NCI-H1048 (cell line): ENCODE data around the gene TNS4.
"Not testable (repeated sequence)": the region's sequence is repeated elsewhere in the genome, so short reads cannot be mapped to it uniquely, and the experiment has no call there.

Experiments
- DNase-seq: peaks from one replicate; lab custom pipeline; 2025; lab: John Stamatoyannopoulos, UW

Gene TNS4

GRCh38 chr17:40501499-40501911, at the start of gene TNS4:
Gene TNS4 (minus strand): TSS chr17:40501623. CDS start chr17:40496425, 5,198 bp downstream.
- no peak for DNase-seq

- DNase-seq, result no peak
Observed at GRCh38 chr17:40550608-40551007, 49.2 kb upstream of the TNS4 start.

- DNase-seq, result no peak
Observed at GRCh38 chr17:40548982-40549685, 47.7 kb upstream of the TNS4 start.

GRCh38 chr17:40548491-40548981, 47.1 kb upstream of the TNS4 start:
- no peak for DNase-seq

- no peak for DNase-seq
Observed at GRCh38 chr17:40547785-40548478, 46.5 kb upstream of the TNS4 start.

- no peak for DNase-seq
Observed at GRCh38 chr17:40547079-40547784, 45.8 kb upstream of the TNS4 start.

- DNase-seq, result not testable (repeated sequence)
Observed at GRCh38 chr17:40546497-40546896, 45.1 kb upstream of the TNS4 start.

GRCh38 chr17:40545660-40546059, 44.2 kb upstream of the TNS4 start:
- no peak for DNase-seq

GRCh38 chr17:40542558-40543411, 41.4 kb upstream of the TNS4 start:
- no peak for DNase-seq

GRCh38 chr17:40541873-40542557, 40.6 kb upstream of the TNS4 start:
- DNase-seq, result no peak

GRCh38 chr17:40541060-40541872, 39.8 kb upstream of the TNS4 start:
- no peak for DNase-seq

GRCh38 chr17:40540448-40540847, 39.0 kb upstream of the TNS4 start:
- DNase-seq, result no peak

- no peak for DNase-seq
Observed at GRCh38 chr17:40539711-40540411, 38.4 kb upstream of the TNS4 start.

GRCh38 chr17:40538936-40539705, 37.7 kb upstream of the TNS4 start:
- DNase-seq, result no peak

GRCh38 chr17:40538019-40538935, 36.9 kb upstream of the TNS4 start:
- no peak for DNase-seq

- DNase-seq, result no peak
Observed at GRCh38 chr17:40536295-40537171, 35.1 kb upstream of the TNS4 start.

- DNase-seq, result no peak
Observed at GRCh38 chr17:40535924-40536294, 34.5 kb upstream of the TNS4 start.
